ENCODE data around the gene RIC3. TPM values are rescaled to one million over a fixed set of nuclear protein-coding genes. Genes with fewer than 3 reads are reported as not detected.
A peak's percentile ranks its signal among the peaks of the same experiment; 100 is the strongest.

The RIC3 gene
- total RNA-seq, 4 donors from 2014 or later, result 3.3 to 43.0 (median 12.5) TPM

- Histone ChIP-seq H3K36me3 (no peaks in the 10 kb centered on the region), H3K9me3 (no peaks in the 10 kb centered on the region), H3K4me1 (peaks cover 0 to 30% (median 11%) of the 10 kb centered on the region in 4 donors), H3K27ac (peak overlapping the region in 1 of 4 donors; percentile 1), H3K27me3 (no peaks in the 10 kb centered on the region), H3K4me3 (no peak overlapping the region)
- 67 to 68% methylated on average over 4 to 10 of the region's 10 CpGs for WGBS, 2 donors (ENCODE audit: low coverage in 1 of 2)
- DNase-seq, result no peak
- in situ Hi-C loops (cut with MboI; ENCODE audit: low pct_ligation_motif_present in 1 of 4, low pct_unique_long_range_greater_than_20kb in 1 of 4, low sequenced_read_pairs in 3 of 4), result no loop called here
- intact Hi-C loops (cut with DNase I; ENCODE audit: low total_unique reads), result no loop called here
- TF ChIP-seq POLR2A (IDR thresholded peaks at IDR 0.05) (no peak), EP300 (IDR thresholded peaks at IDR 0.05; ENCODE audit: low read depth) (no peak), POLR2AphosphoS5 (IDR thresholded peaks at IDR 0.05) (no peak)
- TF ChIP-seq, protein P1, sequence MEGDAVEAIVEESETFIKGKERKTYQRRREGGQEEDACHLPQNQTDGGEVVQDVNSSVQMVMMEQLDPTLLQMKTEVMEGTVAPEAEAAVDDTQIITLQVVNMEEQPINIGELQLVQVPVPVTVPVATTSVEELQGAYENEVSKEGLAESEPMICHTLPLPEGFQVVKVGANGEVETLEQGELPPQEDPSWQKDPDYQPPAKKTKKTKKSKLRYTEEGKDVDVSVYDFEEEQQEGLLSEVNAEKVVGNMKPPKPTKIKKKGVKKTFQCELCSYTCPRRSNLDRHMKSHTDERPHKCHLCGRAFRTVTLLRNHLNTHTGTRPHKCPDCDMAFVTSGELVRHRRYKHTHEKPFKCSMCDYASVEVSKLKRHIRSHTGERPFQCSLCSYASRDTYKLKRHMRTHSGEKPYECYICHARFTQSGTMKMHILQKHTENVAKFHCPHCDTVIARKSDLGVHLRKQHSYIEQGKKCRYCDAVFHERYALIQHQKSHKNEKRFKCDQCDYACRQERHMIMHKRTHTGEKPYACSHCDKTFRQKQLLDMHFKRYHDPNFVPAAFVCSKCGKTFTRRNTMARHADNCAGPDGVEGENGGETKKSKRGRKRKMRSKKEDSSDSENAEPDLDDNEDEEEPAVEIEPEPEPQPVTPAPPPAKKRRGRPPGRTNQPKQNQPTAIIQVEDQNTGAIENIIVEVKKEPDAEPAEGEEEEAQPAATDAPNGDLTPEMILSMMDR (IDR thresholded peaks at IDR 0.05), result no peak
Observed at GRCh38 chr11:8066911-8067455, 101.8 kb downstream of the RIC3 start.

DNA sequence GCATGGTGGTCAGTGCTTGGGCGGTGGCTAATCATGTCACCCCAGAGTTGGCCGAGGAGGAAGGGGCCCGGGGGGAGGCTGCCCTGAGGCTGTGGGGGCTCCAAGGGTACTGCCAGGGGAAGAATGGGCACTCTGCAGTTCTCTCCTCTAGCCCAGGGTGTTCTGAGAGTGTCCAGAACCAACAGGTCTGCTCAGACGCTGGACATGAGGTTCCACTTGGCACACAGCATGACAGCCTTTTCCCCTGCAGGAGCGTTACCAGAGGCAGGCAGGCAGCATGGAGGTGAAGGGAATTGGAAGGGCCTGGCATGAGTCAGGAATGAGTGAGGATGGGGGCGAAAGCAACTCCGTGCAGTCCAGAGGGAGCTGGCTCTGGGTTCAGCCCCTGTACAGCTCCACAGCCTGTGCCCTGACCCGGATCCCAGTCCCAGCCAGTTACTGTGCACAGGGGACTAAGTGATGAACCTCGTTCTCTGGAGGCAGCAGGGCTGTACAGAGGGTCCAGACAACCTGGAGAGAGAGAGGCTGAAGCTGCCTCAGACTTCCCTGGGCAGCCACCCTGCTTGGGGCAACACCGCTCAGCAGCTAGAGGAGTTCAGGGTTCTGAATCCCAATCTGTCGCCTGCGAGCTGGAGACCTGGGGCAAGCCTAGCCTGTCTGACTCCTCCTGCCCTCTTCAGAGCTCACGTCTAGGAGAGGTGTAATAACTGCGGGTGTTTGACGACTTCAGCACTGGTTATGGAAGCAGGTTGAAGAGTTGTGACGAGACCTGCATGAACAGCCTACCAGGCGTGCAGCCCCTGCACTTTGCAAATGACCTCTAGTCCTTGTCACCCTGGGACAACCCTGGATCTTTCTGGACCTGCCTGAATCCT, 102.6 kb downstream of the RIC3 start:
- no peak for DNase-seq
- Histone ChIP-seq H3K27me3 (no peaks in the 10 kb centered on the region), H3K4me3 (no peak overlapping the region), H3K4me1 (peaks cover 0 to 30% (median 11%) of the 10 kb centered on the region in 4 donors), H3K36me3 (no peaks in the 10 kb centered on the region), H3K9me3 (no peaks in the 10 kb centered on the region), H3K27ac (peak overlapping the region in 1 of 4 donors; percentile 1)
- intact Hi-C loops (cut with DNase I; ENCODE audit: low total_unique reads), result no loop called here
- in situ Hi-C loops (cut with MboI; ENCODE audit: low pct_ligation_motif_present in 1 of 4, low pct_unique_long_range_greater_than_20kb in 1 of 4, low sequenced_read_pairs in 3 of 4), result no loop called here
- WGBS, 2 donors (ENCODE audit: low coverage in 1 of 2), result 75% methylated on average over 17 of the region's 17 CpGs; no CpG with 5 or more reads in 1 of the 2 donors
- TF ChIP-seq POLR2A (IDR thresholded peaks at IDR 0.05) (no peak), EP300 (IDR thresholded peaks at IDR 0.05; ENCODE audit: low read depth) (no peak), POLR2AphosphoS5 (IDR thresholded peaks at IDR 0.05) (peak in 1 of 3 donors; percentile 14)
- TF ChIP-seq, protein P1 (IDR thresholded peaks at IDR 0.05), result no peak

DNA sequence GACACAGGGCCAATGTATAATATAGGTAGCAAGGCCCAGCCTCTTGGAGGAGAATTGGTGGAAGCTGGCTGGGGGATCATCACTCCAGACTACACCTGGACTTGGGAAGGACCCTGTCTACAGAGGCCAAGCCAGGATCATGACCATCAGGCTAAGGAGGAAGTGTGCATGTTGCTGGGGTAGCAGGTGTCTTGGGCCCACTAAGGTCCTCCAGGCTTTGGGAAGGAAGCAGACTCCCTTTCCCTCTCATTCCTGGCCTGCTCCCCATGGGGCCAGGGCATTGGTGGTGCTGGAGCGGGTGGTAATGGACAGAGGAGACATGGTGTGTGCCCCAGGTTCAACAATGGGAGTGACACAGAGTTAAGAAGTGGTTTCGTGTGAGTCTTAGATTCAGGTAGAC, 103.8 kb downstream of the RIC3 start:
- no peak for TF ChIP-seq POLR2A (IDR thresholded peaks at IDR 0.05)
- TF ChIP-seq POLR2AphosphoS5 (IDR thresholded peaks at IDR 0.05), result no peak
- TF ChIP-seq, protein P1 (IDR thresholded peaks at IDR 0.05), result no peak
- TF ChIP-seq EP300 (IDR thresholded peaks at IDR 0.05; ENCODE audit: low read depth), result no peak

GRCh38 chr11:8063324-8063723, 105.5 kb downstream of the RIC3 start:
- in situ Hi-C loops (cut with MboI; ENCODE audit: low pct_ligation_motif_present in 1 of 4, low pct_unique_long_range_greater_than_20kb in 1 of 4, low sequenced_read_pairs in 3 of 4), result no loop called here
- Histone ChIP-seq H3K4me1 (peaks cover 0 to 15% (median 4%) of the 10 kb centered on the region in 4 donors), H3K4me3 (no peak overlapping the region), H3K36me3 (no peaks in the 10 kb centered on the region), H3K27ac (peak overlapping the region; percentile 30 to 68 (median 59)), H3K27me3 (no peaks in the 10 kb centered on the region), H3K9me3 (no peaks in the 10 kb centered on the region)
- 43 to 44% methylated on average over 7 of the region's 7 CpGs for WGBS, 2 donors (ENCODE audit: low coverage in 1 of 2)
- no peak for DNase-seq
- TF ChIP-seq, protein P1 (IDR thresholded peaks at IDR 0.05), result no peak
- TF ChIP-seq POLR2AphosphoS5 (IDR thresholded peaks at IDR 0.05), result no peak
- TF ChIP-seq POLR2A (IDR thresholded peaks at IDR 0.05), result no peak
- no peak for TF ChIP-seq EP300 (IDR thresholded peaks at IDR 0.05; ENCODE audit: low read depth)
- intact Hi-C loops (cut with DNase I; ENCODE audit: low total_unique reads), result no loop called here

More for the DNA sequence above, 103.8 kb downstream of the RIC3 start:
- H3K27me3 ChIP-seq, result no peaks in the 10 kb centered on the region
- H3K4me1 ChIP-seq, result peaks cover 0 to 30% (median 11%) of the 10 kb centered on the region in 4 donors
- 90% methylated on average over 2 of the region's 2 CpGs; no CpG with 5 or more reads in 1 of the 2 donors for WGBS, 2 donors (ENCODE audit: low coverage in 1 of 2)
- H3K27ac ChIP-seq, result no peak overlapping the region
- no peaks in the 10 kb centered on the region for H3K9me3 ChIP-seq
- in situ Hi-C loops (cut with MboI; ENCODE audit: low pct_ligation_motif_present in 1 of 4, low pct_unique_long_range_greater_than_20kb in 1 of 4, low sequenced_read_pairs in 3 of 4), result no loop called here
- no peaks in the 10 kb centered on the region for H3K36me3 ChIP-seq
- no peak for DNase-seq
- intact Hi-C loops (cut with DNase I; ENCODE audit: low total_unique reads), result no loop called here
- no peak overlapping the region for H3K4me3 ChIP-seq
